H1 (cell line): ENCODE measurements around the gene ZNF385C. TPM values are rescaled to one million over a fixed set of nuclear protein-coding genes. Genes with fewer than 3 reads are reported as not detected.

Experiments used
- CTBP2 ChIP-seq: IDR thresholded peaks from 2 replicates; pipeline ENCODE4 v1.7.0; 2011; ENCODE audit warnings: borderline replicate concordance, mild to moderate bottlenecking, moderate library complexity, mixed read lengths, low read length; ENCODE audit not compliant: insufficient read depth, insufficient read length
- GABPA ChIP-seq: IDR thresholded peaks from 2 replicates; pipeline ENCODE4 v1.6.1; 2011; ENCODE audit warnings: mild to moderate bottlenecking, low read length, moderate library complexity, borderline replicate concordance; ENCODE audit not compliant: insufficient read depth
- JUND ChIP-seq: IDR thresholded peaks from 2 replicates; pipeline ENCODE4 v1.6.1; 2011; ENCODE audit warnings: mild to moderate bottlenecking, improper control_type of control experiment, low read length
- RAD21 ChIP-seq, 2 experiments: IDR thresholded peaks in 1 of 2; conservative IDR thresholded peaks in 1 of 2; 2 replicates each; pipeline ENCODE4 v1.6.1; 2011; ENCODE audit warnings: low read depth in 2 of 2, low read length in 2 of 2, improper control_type of control experiment in 1 of 2, inconsistent platforms in 1 of 2, mild to moderate bottlenecking in 1 of 2, moderate library complexity in 1 of 2
- SIX5 ChIP-seq: IDR thresholded peaks from 2 replicates; pipeline ENCODE4 v1.6.1; 2011; ENCODE audit warnings: mild to moderate bottlenecking, low read depth, low read length
- TEAD4 ChIP-seq: IDR thresholded peaks from 2 replicates; pipeline ENCODE4 v1.6.1; 2012; ENCODE audit warnings: low read depth, low read length, inconsistent platforms, mixed read lengths
- ZNF274 ChIP-seq: IDR thresholded peaks from 2 replicates; pipeline ENCODE4 v1.7.0; 2012; ENCODE audit warnings: low read length, borderline replicate concordance; ENCODE audit errors: extremely low read depth
- polyA plus RNA-seq, 7 experiments: library from polyadenylated mRNA; depleted of rRNA in 3 of 7; stranded (reverse) in 5 of 7; unstranded in 2 of 7; fragments of >200 nt in 5 of 7; fragments of 200-250 nt in 2 of 7; gene quantifications; 1 replicate in 5 of 7; 2 replicates in 1 of 7; 4 replicates in 1 of 7; pipeline versions ENCODE4 v1.2.1 to v1.2.3, GENCODE V29; 2011 to 2013; ENCODE audit warnings: missing spikeins in 2 of 7, mixed read lengths in 2 of 7
- total RNA-seq: library from RNA; stranded (reverse); fragmentation: NEBNext Ultra II Directional; extraction: Animal tissue kit (Norgen Biotek cat#: 25700); gene quantifications from 2 replicates; pipeline ENCODE4 v1.2.1, GENCODE V29; 2021
- TF ChIP-seq, protein P1 (sequence below), 3 experiments: IDR thresholded peaks; 1 replicate in 2 of 3; 2 replicates in 1 of 3; pipeline versions ENCODE4 v1.5.1 to v1.6.1; 2011; ENCODE audit warnings: low read length in 3 of 3, mild to moderate bottlenecking in 3 of 3, inconsistent platforms in 2 of 3, low read depth in 1 of 3, moderate library complexity in 1 of 3; ENCODE audit not compliant: insufficient read depth in 1 of 3; ENCODE audit errors: control extremely low read depth in 1 of 3
- TF ChIP-seq, protein P2 (sequence below): IDR thresholded peaks from 2 replicates; pipeline ENCODE4 v1.6.1; 2011; ENCODE audit warnings: low read length, improper control_type of control experiment

Gene ZNF385C
- total and polyA plus RNA-seq, 2 of the 8 experiments (the other 6 are each of a cell fraction or from before 2014, with no cell fraction given), result 3.9 to 6.1 TPM

DNA sequence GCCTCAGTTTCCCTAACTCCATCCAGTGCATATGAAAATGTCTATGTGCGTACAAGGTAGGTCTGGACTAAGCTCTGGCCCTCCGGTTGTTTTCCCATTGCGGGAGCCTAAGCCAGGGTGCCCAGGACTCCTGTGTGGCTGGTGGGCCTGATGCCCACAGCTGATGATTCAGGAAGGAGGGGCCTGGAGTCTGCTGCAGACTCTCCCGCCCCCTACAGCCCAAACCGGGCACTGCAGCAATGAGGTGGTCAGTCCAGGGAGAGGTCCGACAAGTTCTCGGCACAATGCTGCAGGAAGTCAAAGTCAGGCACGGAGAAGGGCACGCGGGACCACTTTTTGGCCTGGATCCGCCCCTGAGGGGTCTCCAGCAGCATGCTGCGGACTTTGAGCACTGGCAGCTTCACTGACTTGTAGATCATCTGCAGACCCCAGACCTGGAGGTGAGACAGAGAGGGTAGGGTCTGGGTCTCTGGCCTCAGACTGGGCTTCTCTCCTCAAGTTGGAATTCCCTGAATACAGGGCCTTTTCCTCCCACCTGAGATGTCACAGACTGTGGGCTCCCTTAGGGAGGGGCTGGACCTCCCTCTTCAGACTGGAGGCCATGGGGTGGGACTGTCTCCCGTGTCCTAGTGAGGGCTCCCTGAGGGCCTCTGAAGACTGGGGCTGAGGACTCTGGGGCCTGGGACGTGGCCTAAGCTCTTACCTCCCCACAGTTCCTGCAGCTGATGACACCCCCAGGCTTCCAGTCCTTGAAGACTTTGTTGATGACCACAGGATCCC is 3.4 kb upstream of the ZNF385C start (continued):
- TF ChIP-seq, protein P1, sequence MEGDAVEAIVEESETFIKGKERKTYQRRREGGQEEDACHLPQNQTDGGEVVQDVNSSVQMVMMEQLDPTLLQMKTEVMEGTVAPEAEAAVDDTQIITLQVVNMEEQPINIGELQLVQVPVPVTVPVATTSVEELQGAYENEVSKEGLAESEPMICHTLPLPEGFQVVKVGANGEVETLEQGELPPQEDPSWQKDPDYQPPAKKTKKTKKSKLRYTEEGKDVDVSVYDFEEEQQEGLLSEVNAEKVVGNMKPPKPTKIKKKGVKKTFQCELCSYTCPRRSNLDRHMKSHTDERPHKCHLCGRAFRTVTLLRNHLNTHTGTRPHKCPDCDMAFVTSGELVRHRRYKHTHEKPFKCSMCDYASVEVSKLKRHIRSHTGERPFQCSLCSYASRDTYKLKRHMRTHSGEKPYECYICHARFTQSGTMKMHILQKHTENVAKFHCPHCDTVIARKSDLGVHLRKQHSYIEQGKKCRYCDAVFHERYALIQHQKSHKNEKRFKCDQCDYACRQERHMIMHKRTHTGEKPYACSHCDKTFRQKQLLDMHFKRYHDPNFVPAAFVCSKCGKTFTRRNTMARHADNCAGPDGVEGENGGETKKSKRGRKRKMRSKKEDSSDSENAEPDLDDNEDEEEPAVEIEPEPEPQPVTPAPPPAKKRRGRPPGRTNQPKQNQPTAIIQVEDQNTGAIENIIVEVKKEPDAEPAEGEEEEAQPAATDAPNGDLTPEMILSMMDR (IDR thresholded peaks at IDR 0.05; ENCODE audit: control extremely low read depth in 1 of 3, insufficient read depth in 1 of 3, low read depth in 1 of 3, low read length in 3 of 3), result peak; percentile 95 to 99 (median 98)
- TF ChIP-seq ZNF274 (no peak), RAD21 (IDR thresholded peaks at IDR 0.05 in 1 of 2, conservative IDR thresholded peaks at IDR 0.05 in 1 of 2; ENCODE audit: low read depth in 2 of 2, low read length in 2 of 2) (peak; percentile 93 to 96), JUND (peak; percentile 75), GABPA (peak; percentile 41; the same call in 1 of the 2 replicates), CTBP2 (no peak), TEAD4 (no peak), SIX5 (no peak)
- TF ChIP-seq, protein P2, sequence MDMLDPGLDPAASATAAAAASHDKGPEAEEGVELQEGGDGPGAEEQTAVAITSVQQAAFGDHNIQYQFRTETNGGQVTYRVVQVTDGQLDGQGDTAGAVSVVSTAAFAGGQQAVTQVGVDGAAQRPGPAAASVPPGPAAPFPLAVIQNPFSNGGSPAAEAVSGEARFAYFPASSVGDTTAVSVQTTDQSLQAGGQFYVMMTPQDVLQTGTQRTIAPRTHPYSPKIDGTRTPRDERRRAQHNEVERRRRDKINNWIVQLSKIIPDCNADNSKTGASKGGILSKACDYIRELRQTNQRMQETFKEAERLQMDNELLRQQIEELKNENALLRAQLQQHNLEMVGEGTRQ, result 0 out of 2 replicates have a peak, but pooled peaks have one; percentile 21
